Measurements from ENCODE around the gene DEGS1.

DNA sequence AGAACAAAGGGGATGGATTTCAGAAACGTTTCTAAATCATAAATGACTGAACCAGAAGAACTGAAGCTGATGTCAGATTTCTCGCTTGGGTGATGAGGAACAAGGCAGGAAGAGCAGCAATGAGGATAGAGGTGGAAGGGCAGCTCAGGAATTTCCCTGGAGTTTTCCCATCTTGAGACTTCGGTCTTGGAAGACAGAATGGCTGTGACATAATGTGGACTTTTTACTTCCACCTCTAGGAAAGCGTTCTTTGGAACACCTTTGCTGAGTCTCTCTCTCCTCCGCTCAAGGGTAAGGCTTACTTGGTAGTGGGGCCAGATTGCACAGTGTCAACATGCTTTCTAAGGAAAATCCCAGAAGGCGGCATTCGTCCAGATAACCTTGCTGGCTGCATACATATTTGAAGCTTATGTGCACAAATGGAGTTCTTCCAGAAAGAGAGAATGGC is 36.6 kb downstream of the DEGS1 start:
- no peak for TF ChIP-seq EZH2 (IDR thresholded peaks at IDR 0.05; ENCODE audit: low read depth, unreplicated experiment)
- TF ChIP-seq, protein P1, sequence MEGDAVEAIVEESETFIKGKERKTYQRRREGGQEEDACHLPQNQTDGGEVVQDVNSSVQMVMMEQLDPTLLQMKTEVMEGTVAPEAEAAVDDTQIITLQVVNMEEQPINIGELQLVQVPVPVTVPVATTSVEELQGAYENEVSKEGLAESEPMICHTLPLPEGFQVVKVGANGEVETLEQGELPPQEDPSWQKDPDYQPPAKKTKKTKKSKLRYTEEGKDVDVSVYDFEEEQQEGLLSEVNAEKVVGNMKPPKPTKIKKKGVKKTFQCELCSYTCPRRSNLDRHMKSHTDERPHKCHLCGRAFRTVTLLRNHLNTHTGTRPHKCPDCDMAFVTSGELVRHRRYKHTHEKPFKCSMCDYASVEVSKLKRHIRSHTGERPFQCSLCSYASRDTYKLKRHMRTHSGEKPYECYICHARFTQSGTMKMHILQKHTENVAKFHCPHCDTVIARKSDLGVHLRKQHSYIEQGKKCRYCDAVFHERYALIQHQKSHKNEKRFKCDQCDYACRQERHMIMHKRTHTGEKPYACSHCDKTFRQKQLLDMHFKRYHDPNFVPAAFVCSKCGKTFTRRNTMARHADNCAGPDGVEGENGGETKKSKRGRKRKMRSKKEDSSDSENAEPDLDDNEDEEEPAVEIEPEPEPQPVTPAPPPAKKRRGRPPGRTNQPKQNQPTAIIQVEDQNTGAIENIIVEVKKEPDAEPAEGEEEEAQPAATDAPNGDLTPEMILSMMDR (conservative IDR thresholded peaks at IDR 0.05; ENCODE audit: low read depth in 2 of 2), result no peak

All from GM23338 (cell line).